Right lobe of liver (tissue), 4 donors: Measurements from ENCODE around the gene FGF18.

Experiments
- CTCF ChIP-seq, 4 donors: fragments of 200-600 bp in 3 of 4; fragments of 450-650 bp in 1 of 4; IDR thresholded peaks; one replicate each; pipeline versions ENCODE4 v1.5.1 to v1.8.0; 2016 to 2022; ENCODE audit warnings: antibody characterized with exemption in 4 of 4, mild to moderate bottlenecking in 2 of 4
- POLR2A ChIP-seq: fragments of 450-650 bp; IDR thresholded peaks from one replicate; pipeline ENCODE4 v1.6.1; 2017; ENCODE audit warnings: antibody characterized with exemption, mild to moderate bottlenecking
- donor health status: DM: no; HTN: no; CAD: no.
- donor health status: DM: no; HTN: no; CAD: no.
- donor health status: DM: no; HTN: yes; CAD: no.

- TF ChIP-seq CTCF (IDR thresholded peaks at IDR 0.05) (no peak), POLR2A (no peak)
Measured at GRCh38 chr5:171463862-171464229, 44.4 kb downstream of the FGF18 start.
